Heart left ventricle (tissue), 16 donors: ENCODE data around the gene PCNP. TPM values are rescaled to one million over a fixed set of nuclear protein-coding genes. Genes with fewer than 3 reads are reported as not detected.

Experiments
- ATAC-seq, 4 donors: fragments of 200-7000 bp; cut with Tn5 transposase; one replicate each; pipeline ENCODE4 v1.9.1; 2020 to 2022; ENCODE audit warnings: moderate library complexity in 4 of 4, mild to moderate bottlenecking in 3 of 4, moderate number of reproducible peaks in 1 of 4
- DNase-seq, 5 donors: peaks; one replicate each; pipeline ENCODE4 v3.0.0-alpha.2; 2020
- H3K27ac ChIP-seq, 12 donors: fragments of 200-600 bp; sonication (generic) in 4 of 12; one replicate each; pipeline versions ENCODE4 v1.5.0 to v1.8.0; 2016 to 2022; ENCODE audit warnings: mild to moderate bottlenecking in 2 of 12
- H3K27me3 ChIP-seq, 9 donors: fragments of 200-600 bp; sonication (generic) in 2 of 9; one replicate each; pipeline versions ENCODE4 v1.5.1 to v1.8.0; 2016 to 2022; ENCODE audit warnings: mild to moderate bottlenecking in 3 of 9
- H3K36me3 ChIP-seq, 9 donors: fragments of 200-600 bp; sonication (generic) in 2 of 9; one replicate each; pipeline versions ENCODE4 v1.5.0 to v1.8.0; 2018 to 2022; ENCODE audit warnings: mild to moderate bottlenecking in 2 of 9
- H3K4me1 ChIP-seq, 12 donors: fragments of 200-600 bp; sonication (generic) in 4 of 12; one replicate each; pipeline versions ENCODE4 v1.5.0 to v1.8.0; 2016 to 2022; ENCODE audit warnings: mild to moderate bottlenecking in 3 of 12
- H3K4me3 ChIP-seq, 12 donors: fragments of 200-600 bp; sonication (generic) in 4 of 12; one replicate each; pipeline versions ENCODE4 v1.5.0 to v1.8.0; 2017 to 2022; ENCODE audit warnings: mild to moderate bottlenecking in 9 of 12, moderate library complexity in 4 of 12
- H3K9me3 ChIP-seq, 12 donors: fragments of 200-600 bp; sonication (generic) in 4 of 12; one replicate each; pipeline versions ENCODE4 v1.5.0 to v1.8.0; 2016 to 2022; ENCODE audit warnings: mild to moderate bottlenecking in 1 of 12
- CTCF ChIP-seq, 12 donors: fragments of 200-600 bp; sonication (generic) in 4 of 12; IDR thresholded peaks; one replicate each; pipeline versions ENCODE4 v1.5.0 to v1.8.0; 2018 to 2022; ENCODE audit warnings: antibody characterized with exemption in 12 of 12, mild to moderate bottlenecking in 5 of 12
- POLR2A ChIP-seq, 2 donors: fragments of 450-650 bp; IDR thresholded peaks; one replicate each; pipeline ENCODE4 v1.6.1; 2017; ENCODE audit warnings: antibody characterized with exemption in 2 of 2, mild to moderate bottlenecking in 2 of 2, moderate library complexity in 2 of 2
- WGBS, 4 donors: extraction: QIAGEN DNeasy Blood & Tissue Kit in 2 of 4; methylation state at CpG; one replicate each; pipeline versions ENCODE4 v1.1.5 to v1.1.7; 2013 to 2018; 5-methylcytosine and 5-hydroxymethylcytosine counted together
- intact Hi-C, 10 donors: fragments of 100-400 bp; cut with DNase I; formaldehyde crosslinking; loops; one replicate each; pipeline versions ENCODE4 v1.11.1 to v1.14.2; 2022
- polyA plus RNA-seq, 2 donors: library from polyadenylated mRNA; stranded (reverse); fragments of 200-250 nt; gene quantifications; one replicate each; pipeline ENCODE4 v1.2.3, GENCODE V29; 2013
- total RNA-seq, 9 donors: library from RNA; depleted of rRNA in 2 of 9; stranded (reverse); fragments of >200 nt in 2 of 9; fragmentation: NEBNext Ultra II Directional in 3 of 9; extraction: Animal tissue kit (Norgen Biotek cat#: 25700) in 3 of 9; gene quantifications; one replicate each; pipeline versions ENCODE4 v1.1.0 to v1.2.4, GENCODE V29; 2016 to 2023
- donor health status: ischemic (EF 13 %, LVEDD 7.1; RV severe dilation, severe dysfunction).
- donor health status: healthy with polysubstance abuse.
- donor health status: DM: no; HTN: yes; CAD: no.
- donor health status: DM: no; HTN: no; CAD: no.
- donor health status: ischemic (EF 25% LVEDD 6.9; RV normal size, moderate dysfunction).
- donor health status: ischemic (EF 25% LVEDD 5.7; RV mildly dilated, moderate dysfunction).
- donor health status: healthy.
- donor health status: DM: yes; HTN: yes; CAD: no.
- donor health status: ischemic (EF 35%, LVEDD 5.7; RV mildly dilated, moderate dysfunction).
- donor health status: nonischemic (EF 11% LVEDD 7.7; RV severe dilation, severe dysfunction).
- donor health status: DM: yes; HTN: yes; CAD: no.
- donor health status: PGD.
- donor health status: ischemic (EF 29% LVEDD 5.4; RV normal size, mild dysfunction).
- donor health status: nonischemic (EF 23%, LVEDD 6.1; RV moderate dilation, normal function).

PCNP gene
- total and polyA plus RNA-seq, 11 donors, result 49.7 to 141 (median 118) TPM

GRCh38 chr3:101642441-101642840 is 68.5 kb downstream of the PCNP start:
- DNase-seq (no peak), ATAC-seq (no peak)
- Histone ChIP-seq H3K4me1 (peaks cover 0 to 14% (median 0%) of the 10 kb centered on the region in 12 donors), H3K27me3 (no peaks in the 10 kb centered on the region), H3K27ac (no peak overlapping the region), H3K4me3 (no peak overlapping the region), H3K9me3 (no peaks in the 10 kb centered on the region), H3K36me3 (peaks cover 0 to 3% (median 0%) of the 10 kb centered on the region in 9 donors)
- TF ChIP-seq CTCF (IDR thresholded peaks at IDR 0.05), result no peak
- no peak for TF ChIP-seq POLR2A (IDR thresholded peaks at IDR 0.05)
- intact Hi-C loops, result no loop called here
- 51 to 66% (median 59%) methylated on average over 3 of the region's 3 CpGs for WGBS, 4 donors

GRCh38 chr3:101643009-101643844 is 69.2 kb downstream of the PCNP start:
- H3K27me3 ChIP-seq, result no peaks in the 10 kb centered on the region
- no peak overlapping the region for H3K27ac ChIP-seq
- TF ChIP-seq POLR2A (IDR thresholded peaks at IDR 0.05) (no peak), CTCF (IDR thresholded peaks at IDR 0.05) (no peak)
- no peaks in the 10 kb centered on the region for H3K9me3 ChIP-seq
- DNase-seq (no peak), ATAC-seq (no peak)
- WGBS, 4 donors, result 90 to 95% (median 92%) methylated on average over 8 of the region's 8 CpGs
- intact Hi-C loops, result no loop called here
- peaks cover 0 to 11% (median 2%) of the 10 kb centered on the region in 9 donors for H3K36me3 ChIP-seq
- no peak overlapping the region for H3K4me3 ChIP-seq
- peaks cover 0 to 14% (median 0%) of the 10 kb centered on the region in 12 donors for H3K4me1 ChIP-seq

Other genes starting within 250 kb of the PCNP start
- gene SENP7, start 61.0 kb upstream of the PCNP start, total RNA-seq, result 10 to 100 TPM in 4 of 9 donors, 1 to 10 TPM in 5; 6.6 to 12.0 (median 8.5) TPM
- gene SENP7, start 61.0 kb upstream of the PCNP start, polyA plus RNA-seq, result 1 to 10 TPM; 5.3 to 6.5 TPM
- gene TRMT10C, start 12.3 kb upstream of the PCNP start, total RNA-seq, result 10 to 100 TPM; 24.5 to 27.6 (median 26.4) TPM
- 10 to 100 TPM; 21.1 to 36.2 TPM for gene TRMT10C, start 12.3 kb upstream of the PCNP start, polyA plus RNA-seq
- gene ZBTB11, start 103.0 kb downstream of the PCNP start, total RNA-seq, result 10 to 100 TPM in 5 of 9 donors, 1 to 10 TPM in 4; 8.6 to 12.9 (median 10.4) TPM
- 1 to 10 TPM; 4.6 to 6.0 TPM for gene ZBTB11, start 103.0 kb downstream of the PCNP start, polyA plus RNA-seq
- gene RPL24, start 112.5 kb downstream of the PCNP start, total RNA-seq, result 1,000 to 10,000 TPM in 2 of 9 donors, 100 to 1,000 TPM in 7; 673 to 1,075 (median 848) TPM
- 1,000 to 10,000 TPM; 2,429 to 2,669 TPM for gene RPL24, start 112.5 kb downstream of the PCNP start, polyA plus RNA-seq
- 10 to 100 TPM in 3 of 9 donors, 1 to 10 TPM in 6; 5.1 to 12.3 (median 6.9) TPM for gene CEP97, start 150.4 kb downstream of the PCNP start, total RNA-seq
- 1 to 10 TPM; 1.9 to 3.3 TPM for gene CEP97, start 150.4 kb downstream of the PCNP start, polyA plus RNA-seq
- gene NXPE3, start 205.0 kb downstream of the PCNP start, total RNA-seq, result 10 to 100 TPM; 24.0 to 43.8 (median 36.4) TPM
- gene NXPE3, start 205.0 kb downstream of the PCNP start, polyA plus RNA-seq, result 10 to 100 TPM; 13.3 to 18.1 TPM